Retinal pigment epithelial cell (primary cell): Measurements from ENCODE around the gene BRCA2.

ENCODE experiments used
- DNase-seq: peaks from one replicate; pipeline ENCODE4 v3.0.0-alpha.2; 2010; ENCODE audit warnings: low read depth
- H3K4me3 ChIP-seq: 2 replicates; pipeline ENCODE4 v1.5.1; 2011; ENCODE audit warnings: mild to moderate bottlenecking, low read length, control low read depth, moderate library complexity
- TF ChIP-seq, protein P1 (sequence below): conservative IDR thresholded peaks from 2 replicates; pipeline ENCODE4 v1.5.1; 2011; ENCODE audit warnings: low read depth, low read length, control low read depth, inconsistent platforms

Gene BRCA2

GRCh38 chr13:32438871-32439270 is 123.6 kb downstream of the BRCA2 start:
- no peak for DNase-seq
- no peak overlapping the region for H3K4me3 ChIP-seq
- TF ChIP-seq, protein P1, sequence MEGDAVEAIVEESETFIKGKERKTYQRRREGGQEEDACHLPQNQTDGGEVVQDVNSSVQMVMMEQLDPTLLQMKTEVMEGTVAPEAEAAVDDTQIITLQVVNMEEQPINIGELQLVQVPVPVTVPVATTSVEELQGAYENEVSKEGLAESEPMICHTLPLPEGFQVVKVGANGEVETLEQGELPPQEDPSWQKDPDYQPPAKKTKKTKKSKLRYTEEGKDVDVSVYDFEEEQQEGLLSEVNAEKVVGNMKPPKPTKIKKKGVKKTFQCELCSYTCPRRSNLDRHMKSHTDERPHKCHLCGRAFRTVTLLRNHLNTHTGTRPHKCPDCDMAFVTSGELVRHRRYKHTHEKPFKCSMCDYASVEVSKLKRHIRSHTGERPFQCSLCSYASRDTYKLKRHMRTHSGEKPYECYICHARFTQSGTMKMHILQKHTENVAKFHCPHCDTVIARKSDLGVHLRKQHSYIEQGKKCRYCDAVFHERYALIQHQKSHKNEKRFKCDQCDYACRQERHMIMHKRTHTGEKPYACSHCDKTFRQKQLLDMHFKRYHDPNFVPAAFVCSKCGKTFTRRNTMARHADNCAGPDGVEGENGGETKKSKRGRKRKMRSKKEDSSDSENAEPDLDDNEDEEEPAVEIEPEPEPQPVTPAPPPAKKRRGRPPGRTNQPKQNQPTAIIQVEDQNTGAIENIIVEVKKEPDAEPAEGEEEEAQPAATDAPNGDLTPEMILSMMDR, result no peak

DNA sequence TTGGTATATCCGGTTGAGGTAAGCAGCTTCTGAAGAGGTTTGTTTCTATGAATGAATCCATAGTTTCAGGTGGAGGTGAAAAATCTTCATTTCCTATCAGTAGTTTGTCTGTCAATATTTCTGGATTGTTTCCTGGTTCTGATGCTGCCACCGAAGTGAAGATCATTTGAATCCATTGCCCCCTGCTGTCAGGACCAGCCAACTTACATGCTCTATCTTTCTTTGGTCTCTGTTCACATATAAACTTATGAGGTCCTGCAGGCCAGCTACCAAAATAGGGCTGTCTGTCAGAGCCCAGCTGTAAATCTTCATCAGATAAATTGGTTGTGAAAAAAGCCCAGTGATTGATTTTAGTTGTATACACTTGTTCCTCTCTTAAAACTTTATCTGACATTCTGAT is 127.8 kb downstream of the BRCA2 start:
- TF ChIP-seq, protein P1, result peak; percentile 37
- no peak overlapping the region for H3K4me3 ChIP-seq
- no peak for DNase-seq

- DNase-seq, result no peak
- TF ChIP-seq, protein P1, result no peak
- no peak overlapping the region for H3K4me3 ChIP-seq
Measured at GRCh38 chr13:32445461-32445860, 130.2 kb downstream of the BRCA2 start.

DNA sequence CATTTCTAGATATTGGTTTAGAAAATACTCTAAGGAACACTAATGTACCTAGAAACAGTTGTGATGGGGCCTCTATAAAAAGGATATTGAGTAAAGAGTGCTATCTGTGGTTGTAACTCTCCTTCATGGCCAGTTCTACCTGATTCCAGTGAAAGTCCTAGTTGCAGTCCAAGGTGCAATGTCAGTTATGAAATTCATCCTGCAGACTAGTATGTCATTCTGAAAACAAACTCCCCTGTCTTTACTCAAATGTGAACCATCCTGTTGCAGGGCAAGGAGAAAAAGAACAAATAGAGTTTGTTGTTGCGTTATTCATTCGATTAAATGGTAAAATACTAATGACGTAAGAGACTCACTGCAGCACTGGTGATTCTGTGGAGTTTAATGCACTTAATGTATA is 130.9 kb downstream of the BRCA2 start:
- no peak for DNase-seq
- H3K4me3 ChIP-seq, result no peak overlapping the region
- TF ChIP-seq, protein P1, result no peak

- TF ChIP-seq, protein P1, result no peak
- no peak overlapping the region for H3K4me3 ChIP-seq
- DNase-seq, result no peak
Measured at GRCh38 chr13:32446773-32447465, 131.6 kb downstream of the BRCA2 start.

GRCh38 chr13:32447894-32448623 is 132.8 kb downstream of the BRCA2 start:
- no peak overlapping the region for H3K4me3 ChIP-seq
- no peak for DNase-seq
- TF ChIP-seq, protein P1, result no peak

GRCh38 chr13:32448972-32449371 is 133.7 kb downstream of the BRCA2 start:
- no peak overlapping the region for H3K4me3 ChIP-seq
- TF ChIP-seq, protein P1, result no peak
- no peak for DNase-seq
